K562 (cell line): ENCODE results near the gene IRS2. TPM values are rescaled to one million over a fixed set of nuclear protein-coding genes. Genes with fewer than 3 reads are reported as not detected.
"Not testable (repeated sequence)": the region's sequence is repeated elsewhere in the genome, so short reads cannot be mapped to it uniquely, and the experiment has no call there.

Experiments
- ATAC-seq: fragments of 200-7000 bp; cut with Tn5 transposase; 3 replicates; pipeline ENCODE4 v1.9.1; 2020; ENCODE audit warnings: moderate library complexity
- BruUV-seq: library from RNA; stranded (reverse); fragments of 400-500 nt; replicated peaks from 2 replicates; lab custom pipeline; 2021; lab: Mats Ljungman, UMichigan
- CTCF ChIA-PET: fragments of 300-600 bp; formaldehyde crosslinking; extraction: SDS; loops from one replicate; lab custom pipeline; 2021; ENCODE audit warnings: low intra/inter-chr PET ratio; lab: Yijun Ruan, JAX
- POLR2A ChIA-PET: fragments of 300-600, 350-650 bp; sonication (Branson Sonifier 250); formaldehyde crosslinking; extraction: SDS; loops from one replicate; lab custom pipeline; 2021; ENCODE audit warnings: antibody characterized with exemption, inconsistent platforms; lab: Yijun Ruan, JAX
- DNase-seq, 4 experiments: peaks; one replicate each; pipeline versions ENCODE4 v3.0.0 to v3.0.0-alpha.2; 2011 to 2018; ENCODE audit warnings: low spot score in 3 of 4, mixed read lengths in 3 of 4; ENCODE audit errors: extremely low read depth in 1 of 4
- FAIRE-seq: peaks from 2 replicates; lab custom pipeline; 2011; peaks lifted over from hg19 to GRCh38; lab: Jason Lieb, UNC
- H2AFZ ChIP-seq: 2 replicates; pipeline ENCODE4 v1.6.0; 2011; ENCODE audit warnings: low read depth, low read length, control low read depth, inconsistent platforms
- H3K27ac ChIP-seq: fragments of 200-600 bp; 3 replicates; pipeline ENCODE4 v1.8.0; 2011; ENCODE audit warnings: low read depth, mild to moderate bottlenecking, control low read depth, inconsistent platforms, low read length, moderate library complexity, mixed read lengths; ENCODE audit errors: extremely low read depth
- H3K27me3 ChIP-seq, 2 experiments: fragments of 300-600 bp in 1 of 2; 2 replicates in 1 of 2; 3 replicates in 1 of 2; pipeline versions ENCODE4 v1.6.0 to v1.8.0; 2011; ENCODE audit warnings: inconsistent platforms in 2 of 2, low read length in 2 of 2, mild to moderate bottlenecking in 1 of 2, mixed read lengths in 1 of 2, moderate library complexity in 1 of 2; ENCODE audit not compliant: control insufficient read depth in 2 of 2, insufficient read depth in 2 of 2
- H3K36me3 ChIP-seq: fragments of 300-600 bp; 3 replicates; pipeline ENCODE4 v1.8.0; 2011; ENCODE audit warnings: mild to moderate bottlenecking, low read length, inconsistent platforms; ENCODE audit not compliant: control insufficient read depth, insufficient read depth
- H3K4me1 ChIP-seq, 2 experiments: fragments of 200-600 bp in 1 of 2; replicated peaks in 1 of 2; 2 replicates in 1 of 2; 3 replicates in 1 of 2; pipeline versions ENCODE4 v1.5.1 to v1.8.0; 2011; ENCODE audit warnings: inconsistent platforms in 2 of 2, low read length in 2 of 2, mild to moderate bottlenecking in 1 of 2, mixed read lengths in 1 of 2, moderate library complexity in 1 of 2; ENCODE audit not compliant: control insufficient read depth in 2 of 2, insufficient read depth in 2 of 2
- H3K4me2 ChIP-seq: 2 replicates; pipeline ENCODE4 v1.6.1; 2011; ENCODE audit warnings: low read length, control low read depth, inconsistent platforms, mixed read lengths; ENCODE audit not compliant: insufficient read depth
- H3K4me3 ChIP-seq: fragments of 200-600 bp; sonication (generic), shearing (Covaris generic); 2 replicates; pipeline ENCODE4 v1.5.1; 2016; ENCODE audit warnings: control low read depth, inconsistent platforms
- H3K79me2 ChIP-seq: fragments of 200-600 bp; 3 replicates; pipeline ENCODE4 v1.8.0; 2011; ENCODE audit warnings: low read length, inconsistent platforms; ENCODE audit not compliant: control insufficient read depth, insufficient read depth
- H3K9ac ChIP-seq, 2 experiments: 2 replicates each; pipeline versions ENCODE4 v1.6.0 to v1.6.1; 2011; ENCODE audit warnings: low read depth in 2 of 2, low read length in 2 of 2, control low read depth in 1 of 2, inconsistent platforms in 1 of 2, mild to moderate bottlenecking in 1 of 2, mixed read lengths in 1 of 2; ENCODE audit not compliant: insufficient read depth in 1 of 2
- H3K9me1 ChIP-seq: one replicate; pipeline ENCODE4 v1.6.0; 2011; ENCODE audit warnings: inconsistent platforms, mild to moderate bottlenecking, low read length, moderate library complexity; ENCODE audit not compliant: control insufficient read depth, insufficient read depth
- H3K9me3 ChIP-seq: replicated peaks from 2 replicates; pipeline ENCODE4 v1.5.1; 2011; ENCODE audit warnings: low read depth, low read length, inconsistent platforms; ENCODE audit not compliant: control insufficient read depth, insufficient read depth
- H4K20me1 ChIP-seq: replicated peaks from 2 replicates; pipeline ENCODE4 v1.6.1; 2011; ENCODE audit warnings: low read length, inconsistent platforms, mixed read lengths; ENCODE audit not compliant: control insufficient read depth, insufficient read depth
- MCM7 ChIP-seq, 2 experiments: fragments of 450-650 bp; IDR thresholded peaks; 2 replicates each; pipeline ENCODE4 v1.6.1; 2016 to 2018
- ZNF146 ChIP-seq: IDR thresholded peaks from one replicate; pipeline ENCODE4 v1.6.1; 2018; ENCODE audit warnings: missing compliant biosample characterization; ENCODE audit not compliant: unreplicated experiment
- WGBS: fragments of 100-300 bp; shearing (Covaris generic); methylation state at CpG from one replicate; pipeline ENCODE4 v1.1.6; 2016; ENCODE audit warnings: low coverage, mixed read lengths; ENCODE audit not compliant: insufficient coverage; ENCODE audit errors: missing lambda C conversion rate; 5-methylcytosine and 5-hydroxymethylcytosine counted together
- in situ Hi-C: fragments of 300-500 bp; cut with MboI; formaldehyde crosslinking; loops from 4 replicates; pipeline ENCODE4 v1.15.0; 2018; ENCODE audit warnings: inconsistent platforms, mixed read lengths
- intact Hi-C: fragments of 100-400 bp; cut with micrococcal nuclease; formaldehyde crosslinking; loops from 2 replicates; pipeline ENCODE4 v1.14.2; 2022
- polyA plus RNA-seq, 8 experiments: library from polyadenylated mRNA; depleted of rRNA in 4 of 8; stranded (reverse) in 5 of 8; unstranded in 3 of 8; fragments of >200 nt; fragmentation: Nextera tagmentation in 2 of 8; fragmentation: Illumina TruSeq in 1 of 8; extraction: Ambion mirVana in 2 of 8; extraction: Trizol in 1 of 8; gene quantifications; 2 replicates each; pipeline versions ENCODE4 v1.2.1 to v1.2.3, GENCODE V29; 2011 to 2014; ENCODE audit warnings: inconsistent platforms in 1 of 8, missing spikeins in 1 of 8
- total RNA-seq, 7 experiments: library from RNA; depleted of rRNA in 6 of 7; stranded (reverse); fragments of >200 nt in 6 of 7; fragmentation: Illumina TruSeq in 2 of 7; extraction: Trizol in 2 of 7; gene quantifications; 2 replicates each; pipeline versions ENCODE4 v1.2.1 to v1.2.3, GENCODE V29; 2011 to 2021; ENCODE audit warnings: low replicate concordance in 1 of 7

The IRS2 gene
- total and polyA plus RNA-seq, 9 of the 15 experiments (the other 6 are each of a cell fraction or from before 2014, with no cell fraction given): 0.36 to 4.6 (median 0.63) TPM

DNA sequence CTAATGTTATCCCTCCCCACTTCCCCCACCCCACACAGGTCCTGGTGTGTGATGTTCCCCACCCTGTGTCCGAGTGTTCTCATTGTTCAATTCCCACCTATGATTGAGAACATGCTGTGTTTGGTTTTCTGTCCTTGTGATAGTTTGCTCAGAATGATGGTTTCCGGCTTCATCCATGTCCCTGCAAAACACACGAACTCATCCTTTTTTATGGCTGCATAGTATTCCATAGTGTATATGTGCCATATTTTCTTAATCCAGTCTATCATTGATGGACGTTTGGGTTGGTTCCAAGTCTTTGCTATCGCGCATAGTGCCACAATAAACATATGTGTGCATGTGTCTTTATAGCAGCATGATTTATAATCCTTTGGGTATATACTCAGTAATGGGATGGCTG lies 36.8 kb upstream of the IRS2 start:
- H3K9me1 ChIP-seq, FAIRE-seq, H2AFZ ChIP-seq, H3K27ac ChIP-seq, ATAC-seq, intact Hi-C loops, H3K79me2 ChIP-seq, BruUV-seq, H4K20me1 ChIP-seq, DNase-seq, H3K9ac ChIP-seq, CTCF ChIA-PET, H3K9me3 ChIP-seq, H3K4me3 ChIP-seq, H3K4me2 ChIP-seq, H3K36me3 ChIP-seq, in situ Hi-C loops, H3K27me3 ChIP-seq, POLR2A ChIA-PET, H3K4me1 ChIP-seq: not testable (repeated sequence)
- WGBS: 3% methylated on average over 6 of the region's 6 CpGs
- TF ChIP-seq ZNF146 (CRISPR knock-in tag): peak; percentile 53
- TF ChIP-seq, all 486 proteins: peak for 1; not testable (repeated sequence) for 485

- intact Hi-C loops (no loop called here), in situ Hi-C loops (no loop called here)
- Histone ChIP-seq H3K4me1 (no peaks in the 10 kb centered on the region), H3K27ac (no peak overlapping the region), H3K9ac (no peak overlapping the region), H2AFZ (no peak overlapping the region), H3K4me3 (no peak overlapping the region), H3K36me3 (no peaks in the 10 kb centered on the region), H3K27me3 (peaks cover 0 to 13% of the 10 kb centered on the region in 2 experiments; a peak in 4 of 5 replicates), H3K4me2 (no peak overlapping the region), H3K79me2 (no peaks in the 10 kb centered on the region), H4K20me1 (no peaks in the 10 kb centered on the region), H3K9me1 (no peaks in the 10 kb centered on the region), H3K9me3 (no peaks in the 10 kb centered on the region)
- ChIA-PET POLR2A (no interaction called here), CTCF (no interaction called here)
- no peak for TF ChIP-seq MCM7 (IDR thresholded peaks at IDR 0.05)
- ATAC-seq (no peak), DNase-seq (no peak), FAIRE-seq (no peak)
- WGBS: 0% methylated on average over 2 of the region's 3 CpGs
- no TSS peak for BruUV-seq
Measured at GRCh38 chr13:109821103-109821502, 34.7 kb upstream of the IRS2 start.
